HG02610 (cell line): ENCODE results near the gene CDYL2.

Experiments
- ATAC-seq: cut with Tn5 transposase; IDR thresholded peaks from one replicate; pipeline ENCODE4 v1.9.1; 2021; ENCODE audit warnings: mild to moderate bottlenecking, moderate library complexity; ENCODE audit not compliant: unreplicated experiment

The CDYL2 gene

DNA sequence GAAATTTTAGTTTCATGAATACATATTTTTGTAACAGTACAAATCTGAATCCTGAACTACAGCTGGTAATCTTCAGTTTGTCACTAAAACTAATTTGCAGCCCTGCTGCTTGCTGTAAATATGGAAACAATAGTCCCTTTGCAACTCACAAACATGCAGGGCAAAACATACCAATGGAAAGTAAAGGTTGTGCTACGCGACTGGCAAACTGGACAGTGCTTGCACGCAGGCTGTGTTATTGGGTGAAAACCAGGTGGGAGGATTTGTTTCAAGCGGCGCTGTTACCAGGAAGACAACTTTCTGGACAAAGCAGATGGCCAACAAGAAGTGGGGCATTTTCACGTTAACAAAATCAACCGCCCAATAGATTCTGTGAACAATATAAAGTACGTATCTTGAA, 93.5 kb downstream of the CDYL2 start:
- no peak for ATAC-seq

DNA sequence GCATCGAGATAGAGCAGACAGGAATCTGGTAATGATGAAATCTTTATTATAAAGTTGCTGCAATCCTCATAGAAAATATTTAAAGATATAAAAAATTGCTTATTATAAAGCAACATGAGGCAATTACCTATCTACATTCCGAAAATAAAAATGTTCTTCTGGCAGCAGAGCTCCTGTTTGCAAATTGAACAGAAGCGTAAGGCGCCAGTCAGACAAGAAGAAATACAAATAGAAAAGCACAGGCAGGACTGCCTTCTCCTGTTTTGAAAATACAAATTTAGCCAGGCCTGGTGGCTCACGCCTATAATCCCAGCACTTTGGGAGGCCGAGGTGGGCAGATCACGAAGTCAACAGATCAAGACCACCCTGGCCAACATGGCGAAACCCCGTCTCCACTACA, 95.6 kb downstream of the CDYL2 start:
- no peak for ATAC-seq

DNA sequence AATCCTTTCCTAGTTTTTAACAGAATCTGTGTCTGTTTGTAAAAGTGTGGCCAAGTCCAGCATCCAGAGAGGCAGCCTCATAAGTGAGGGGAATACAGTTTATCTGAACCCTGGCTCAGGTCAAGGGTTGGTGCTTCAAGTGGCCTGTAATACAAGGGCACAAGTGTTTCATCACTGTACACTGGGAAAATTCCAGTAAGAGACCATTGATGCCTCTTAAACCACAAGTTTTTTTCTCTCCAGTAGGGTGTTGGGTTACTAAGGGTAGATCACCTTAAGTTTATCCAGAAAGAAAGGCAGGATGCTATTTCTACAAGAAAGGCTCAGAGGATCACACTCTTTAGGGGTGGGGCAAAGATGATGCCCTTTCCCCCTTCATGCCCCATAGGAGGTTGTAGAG, 96.7 kb downstream of the CDYL2 start:
- no peak for ATAC-seq

DNA sequence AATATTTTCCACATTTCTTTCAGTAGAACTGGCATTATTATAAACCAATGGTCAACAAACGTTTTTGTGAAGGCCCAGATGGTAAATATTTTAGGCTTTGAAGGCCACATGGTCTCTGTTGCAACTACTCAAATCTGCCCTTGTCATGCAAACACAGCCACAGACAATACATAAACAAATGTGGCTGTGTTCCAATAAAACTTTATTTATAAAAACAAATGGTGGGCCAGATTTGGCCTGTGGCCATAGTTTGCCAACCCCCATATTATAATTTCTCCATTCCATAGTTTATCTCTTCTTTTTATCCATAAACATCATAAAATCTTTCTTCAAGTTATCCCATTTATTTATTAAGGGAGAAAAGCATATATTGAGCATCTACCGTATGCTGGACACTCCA, 98.8 kb downstream of the CDYL2 start:
- ATAC-seq = no peak

GRCh38 chr16:80704751-80705505, 99.5 kb downstream of the CDYL2 start:
- no peak for ATAC-seq

DNA sequence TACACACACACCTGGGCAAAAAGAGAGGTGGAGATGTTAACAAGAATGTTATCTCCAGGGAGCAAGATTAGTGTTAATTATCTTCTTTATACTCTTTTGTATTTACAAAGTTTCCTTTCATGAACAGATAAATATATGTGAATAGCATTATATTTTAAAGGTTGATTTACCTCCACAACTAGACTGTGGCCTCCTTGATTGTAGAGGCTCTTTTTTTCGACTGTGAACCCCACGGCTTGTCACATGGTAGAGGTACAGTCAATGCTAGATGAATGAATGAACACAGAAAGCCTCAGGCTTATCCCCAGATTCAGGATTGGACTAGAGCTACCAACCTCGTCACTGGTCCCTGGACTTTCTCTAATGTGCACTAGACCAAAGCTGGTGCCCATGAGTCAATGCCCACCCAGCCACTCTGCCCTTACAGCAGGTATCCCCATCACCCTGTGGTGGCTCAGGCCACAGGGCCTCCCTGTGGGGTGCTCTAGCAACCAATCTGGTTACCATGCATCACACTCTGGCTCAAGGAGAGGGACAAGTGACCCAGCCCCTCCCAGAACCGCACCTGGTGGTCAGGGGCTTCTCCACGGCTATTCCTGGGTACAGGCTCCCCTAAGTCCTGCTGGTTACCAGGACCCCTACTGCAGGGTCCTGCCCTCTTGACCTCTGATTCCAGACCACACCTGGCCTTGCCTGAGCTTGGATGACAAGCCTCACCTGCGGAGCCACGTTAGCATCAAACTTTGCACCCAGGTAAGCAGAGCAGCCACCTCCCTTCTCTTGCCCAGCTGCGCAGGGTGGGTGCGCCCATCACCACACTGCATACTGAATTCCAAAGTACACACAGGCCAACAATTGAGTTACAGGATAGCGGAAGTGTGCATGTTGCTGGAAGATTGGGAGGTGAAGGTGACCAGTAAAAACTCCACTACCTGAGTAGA, 101.0 kb downstream of the CDYL2 start:
- ATAC-seq = no peak

DNA sequence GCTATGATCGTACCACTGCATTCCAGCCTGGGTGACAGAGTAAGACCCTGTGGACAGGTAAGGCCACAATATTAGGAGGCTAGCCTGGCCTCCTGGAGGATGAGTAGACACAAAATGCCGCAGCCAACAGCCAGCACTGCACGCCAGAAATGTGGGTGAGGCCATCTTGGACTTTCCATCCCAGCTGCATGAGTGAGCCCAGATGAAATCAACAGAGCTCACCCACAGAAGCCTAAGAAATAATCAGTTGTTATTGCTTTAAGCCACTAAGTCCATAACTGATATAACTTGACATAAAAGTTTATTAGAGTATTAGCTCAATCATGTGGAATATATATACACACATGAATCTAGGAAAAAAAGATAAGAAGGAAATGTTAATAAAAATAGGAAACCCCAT, 101.7 kb downstream of the CDYL2 start:
- ATAC-seq = no peak

GRCh38 chr16:80700558-80700957, 103.8 kb downstream of the CDYL2 start:
- no peak for ATAC-seq

DNA sequence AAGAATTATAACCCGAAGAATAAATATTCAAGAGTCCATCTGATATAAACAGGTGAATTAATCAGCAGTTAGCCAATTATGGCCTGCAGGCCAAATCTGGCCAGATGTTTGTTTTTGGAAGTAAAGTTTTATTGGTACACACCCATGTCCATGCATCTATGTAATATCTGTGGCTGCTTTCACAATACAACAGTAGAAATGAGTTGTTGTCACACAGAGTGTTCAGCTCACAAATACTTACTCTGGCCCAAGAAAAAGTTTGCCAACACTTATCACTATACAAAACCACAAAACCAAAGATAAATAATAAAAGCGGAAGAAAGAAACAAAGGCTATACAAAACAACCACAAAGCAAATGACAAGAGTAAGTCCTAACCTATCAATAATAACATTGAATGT, 109.4 kb downstream of the CDYL2 start:
- ATAC-seq = no peak

DNA sequence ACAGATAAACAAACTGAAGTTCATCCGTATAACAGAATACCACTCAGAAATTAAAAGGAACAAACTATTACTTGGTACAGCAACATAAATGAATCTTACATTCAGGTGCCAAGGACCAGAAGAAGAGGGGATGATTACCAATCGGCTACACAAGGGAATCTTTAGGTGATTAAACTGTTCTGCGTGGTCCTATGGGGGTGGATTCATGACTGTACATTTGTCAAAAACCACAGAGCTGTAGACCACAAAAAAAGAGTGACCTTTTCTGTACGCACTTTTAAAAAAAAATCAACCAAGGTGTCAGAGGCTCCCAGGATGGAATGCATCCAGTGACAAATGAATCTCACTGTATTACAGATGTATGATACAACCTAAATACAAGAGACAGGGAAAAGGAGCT, 110.8 kb downstream of the CDYL2 start:
- ATAC-seq = no peak

DNA sequence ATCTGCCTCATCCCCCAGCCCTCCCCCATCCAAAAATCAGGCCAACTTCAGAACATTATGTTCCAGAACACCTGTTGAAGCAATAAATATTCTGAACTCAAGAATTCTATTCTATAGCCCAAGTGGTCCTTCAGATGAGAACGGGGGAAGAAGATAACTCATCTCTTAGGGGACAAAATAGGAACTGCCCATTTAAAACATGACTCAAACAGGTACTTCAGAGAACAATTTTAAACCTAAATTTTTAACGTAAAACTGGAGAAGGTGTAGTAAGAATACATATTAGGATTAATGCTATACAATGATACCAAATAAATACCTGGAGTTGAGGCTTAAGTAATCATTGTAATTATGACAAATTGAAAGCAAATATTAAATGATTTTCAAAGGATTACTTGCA, 112.1 kb downstream of the CDYL2 start:
- ATAC-seq = no peak

- no peak for ATAC-seq
Observed at GRCh38 chr16:80691111-80691741, 113.2 kb downstream of the CDYL2 start.

- no peak for ATAC-seq
Observed at GRCh38 chr16:80689487-80689886, 114.9 kb downstream of the CDYL2 start.

- ATAC-seq = no peak
Observed at GRCh38 chr16:80687606-80688005, 116.8 kb downstream of the CDYL2 start.

- no peak for ATAC-seq
Observed at GRCh38 chr16:80684906-80685305, 119.5 kb downstream of the CDYL2 start.

DNA sequence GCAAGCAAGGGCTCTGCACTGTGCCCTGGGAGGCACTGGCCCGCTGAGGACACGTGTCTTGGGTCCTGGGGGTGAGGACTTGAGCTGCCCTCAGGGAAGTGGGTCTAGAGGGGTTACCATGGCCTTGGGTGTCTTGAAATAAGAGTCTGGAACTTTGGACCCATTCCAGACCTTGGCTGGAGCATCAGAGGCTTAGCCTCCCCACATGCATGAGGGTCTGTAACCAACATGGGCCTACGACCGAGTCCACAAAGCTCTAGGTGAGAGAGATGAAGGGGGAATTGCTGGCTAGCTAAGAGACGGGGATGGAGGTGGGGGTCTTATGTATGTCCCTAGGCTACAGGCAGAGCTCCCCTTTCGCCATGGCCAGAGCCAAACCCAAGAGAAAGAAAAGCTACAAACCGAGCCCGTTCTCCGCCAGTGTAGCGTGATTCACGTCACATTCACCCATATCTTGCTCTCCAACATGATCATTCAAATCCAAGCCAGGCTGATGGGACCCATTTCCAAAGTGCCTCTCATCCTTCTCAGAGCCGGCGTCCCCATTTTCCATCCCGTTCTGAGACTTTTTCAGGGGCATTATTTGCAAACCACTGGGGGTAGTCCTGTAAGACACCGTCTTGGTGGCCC, 120.1 kb downstream of the CDYL2 start:
- ATAC-seq = no peak

DNA sequence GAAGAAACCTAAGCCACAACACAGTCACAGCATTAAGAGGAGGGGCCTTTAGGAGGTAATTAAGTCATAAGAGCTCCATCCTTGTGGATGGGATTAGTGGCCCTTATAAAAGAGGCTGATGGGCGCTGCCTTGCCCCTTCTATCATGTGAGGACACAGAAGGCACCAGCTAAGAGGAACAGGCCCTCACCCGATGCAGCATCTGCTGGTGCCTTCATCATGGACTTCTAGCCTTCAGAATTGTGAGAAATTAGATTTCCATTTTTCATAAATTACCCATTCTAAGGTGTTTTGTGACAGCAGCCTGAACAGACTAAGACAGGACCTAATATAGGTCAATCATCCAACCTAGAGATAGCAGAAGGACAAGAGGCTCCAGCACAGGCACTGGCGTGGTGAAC, 120.8 kb downstream of the CDYL2 start:
- no peak for ATAC-seq

DNA sequence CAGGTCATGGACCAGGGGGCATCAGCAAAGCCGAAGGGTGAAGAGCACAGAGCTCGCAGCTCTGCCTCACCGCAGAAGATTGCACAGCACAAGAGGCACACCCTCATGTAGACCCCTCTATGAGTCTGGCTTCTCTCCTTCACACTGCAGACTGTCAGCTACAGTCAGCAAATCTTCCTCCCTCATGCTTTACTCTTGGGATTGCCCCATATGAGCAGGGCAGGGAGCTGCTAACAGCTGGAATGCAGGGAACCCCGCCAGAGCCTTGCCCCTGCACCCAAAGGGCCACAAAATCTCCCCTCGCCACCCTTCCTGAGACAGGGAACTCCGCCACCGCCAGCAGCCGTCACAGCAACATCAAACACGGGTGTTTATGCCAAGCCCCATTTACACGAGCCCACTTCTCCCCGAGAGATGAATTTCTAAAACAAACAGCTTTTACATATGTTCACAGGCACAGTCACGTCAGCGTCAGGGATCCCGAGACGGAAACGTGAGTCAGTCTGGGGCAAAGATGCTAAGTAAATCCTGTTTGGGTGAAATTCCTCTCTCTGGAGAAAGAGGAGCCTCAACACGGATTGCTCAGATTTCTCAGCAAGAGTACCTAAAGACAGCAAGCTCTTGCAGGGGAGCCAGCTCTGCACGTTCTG, 121.9 kb downstream of the CDYL2 start:
- ATAC-seq = no peak

DNA sequence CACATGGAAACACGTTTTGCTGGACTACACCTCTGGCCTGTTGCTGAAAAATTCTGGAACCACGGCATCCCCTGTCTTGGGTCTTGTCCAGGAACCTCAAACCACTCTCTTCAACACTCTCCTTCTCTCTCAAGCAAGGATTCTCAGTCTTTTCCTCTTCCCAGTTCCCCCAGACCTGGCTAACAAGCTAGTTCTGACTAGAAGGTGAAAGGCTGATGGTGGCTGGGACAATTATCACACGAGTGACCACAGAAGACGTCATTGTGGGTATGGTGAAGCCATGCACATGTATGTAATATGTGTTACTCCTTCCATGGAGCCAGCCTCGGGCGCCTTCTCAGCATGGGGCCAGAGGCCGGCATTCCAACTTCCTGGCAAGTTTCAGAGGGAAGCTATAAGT, 123.0 kb downstream of the CDYL2 start:
- no peak for ATAC-seq

DNA sequence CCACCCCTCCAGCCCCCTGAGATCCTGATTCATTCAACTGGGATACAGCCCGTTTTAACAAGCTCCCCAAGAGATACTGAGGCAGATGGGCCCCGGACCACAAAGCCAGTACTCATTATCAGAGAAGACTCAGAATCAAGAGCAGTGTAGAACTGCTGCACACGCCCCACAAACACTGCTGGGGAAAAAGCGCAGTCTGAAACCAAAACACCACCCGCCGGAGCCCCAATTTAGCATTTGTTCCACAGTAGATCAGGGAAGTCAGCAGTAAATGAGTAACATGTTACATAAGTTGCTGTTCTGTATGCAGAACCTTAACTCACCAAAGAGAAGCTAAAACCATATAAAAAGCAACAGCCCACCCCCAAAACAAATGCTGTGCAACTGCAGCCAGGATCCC, 123.6 kb downstream of the CDYL2 start:
- no peak for ATAC-seq

DNA sequence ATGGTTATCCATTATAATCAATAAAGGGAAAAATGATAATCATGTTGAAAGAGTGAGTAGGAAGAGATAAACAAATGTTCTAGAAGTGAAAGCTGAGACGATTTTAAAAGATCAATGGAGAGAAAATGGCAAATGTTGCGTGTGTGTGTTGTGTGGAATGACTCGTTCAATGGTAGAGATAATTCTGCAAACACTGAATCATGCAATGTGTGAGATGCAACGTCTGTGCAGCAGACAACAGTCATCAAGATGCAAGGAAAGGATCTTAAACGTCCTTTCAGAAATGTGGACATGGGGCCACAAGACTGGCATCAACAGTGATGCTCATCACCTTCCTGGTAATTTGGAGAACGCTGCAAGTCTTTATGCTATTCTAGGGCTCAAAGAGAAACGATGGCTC, 124.4 kb downstream of the CDYL2 start:
- no peak for ATAC-seq
